ENCODE measurements around the gene ANTXRL. TPM values are rescaled to one million over a fixed set of nuclear protein-coding genes. Genes with fewer than 3 reads are reported as not detected.

Gene ANTXRL
- polyA plus RNA-seq, 2 of the 4 experiments (the other 2 are of a cell fraction) = 0.13 to 0.26 TPM

GRCh38 chr10:46296641-46297141 lies 9.9 kb downstream of the ANTXRL start:
- ATAC-seq (no peak), FAIRE-seq (no peak), DNase-seq (ENCODE audit: low read depth in 1 of 2, low spot score in 1 of 2) (no peak)
- Histone ChIP-seq H3K4me1 (peaks cover 23% of the 10 kb centered on the region), H3K4me2 (no peak overlapping the region), H3K9me3 (no peaks in the 10 kb centered on the region), H3K27ac (no peak overlapping the region), H3K4me3 (no peak overlapping the region)
- 66% methylated on average over 4 of the region's 5 CpGs for WGBS (ENCODE audit: missing lambda C conversion rate)
- TF ChIP-seq ATOH8 (CRISPR knock-in tag; IDR thresholded peaks at IDR 0.05; ENCODE audit: low read depth) = no peak
- ChIA-PET POLR2A (no interaction called here), CTCF (interaction anchor here (1.2 kb wide), 1 partner anchor 20 kb away, joined by 3 read pairs; no protein-coding TSS in a partner anchor)

- H3K4me3 ChIP-seq = no peak overlapping the region
- POLR2A ChIA-PET = no interaction called here
- no peak for TF ChIP-seq REST (IDR thresholded peaks at IDR 0.05)
- no peak for TF ChIP-seq KDM5A (IDR thresholded peaks at IDR 0.05)
- no peak for TF ChIP-seq HES2 (IDR thresholded peaks at IDR 0.05)
- no peak for TF ChIP-seq HEYL (CRISPR knock-in tag; IDR thresholded peaks at IDR 0.05)
- no peak for TF ChIP-seq MAFK (IDR thresholded peaks at IDR 0.05; ENCODE audit: partially characterized antibody)
- no peak for TF ChIP-seq RNF2 (IDR thresholded peaks at IDR 0.05; ENCODE audit: borderline replicate concordance, low read depth)
- no peak for FAIRE-seq
- H3K9me3 ChIP-seq = no peaks in the 10 kb centered on the region
- H3K4me2 ChIP-seq = no peak overlapping the region
- CTCF ChIA-PET = interaction anchor here (1.2 kb wide), 1 partner anchor 19 kb away, joined by 3 read pairs; no protein-coding TSS in a partner anchor
- no peak overlapping the region for H3K27ac ChIP-seq
- WGBS (ENCODE audit: missing lambda C conversion rate) = 75% methylated on average over 15 of the region's 16 CpGs
- ATAC-seq = no peak
- no peak for DNase-seq (ENCODE audit: low read depth in 1 of 2, low spot score in 1 of 2)
- H3K4me1 ChIP-seq = peaks cover 14% of the 10 kb centered on the region
These were observed 10.8 kb downstream of the ANTXRL start for GRCh38 chr10:46297406-46298204.

GRCh38 chr10:46298477-46299285 lies 11.9 kb downstream of the ANTXRL start:
- no peak overlapping the region for H3K27ac ChIP-seq
- FAIRE-seq (no peak), DNase-seq (ENCODE audit: low read depth in 1 of 2, low spot score in 1 of 2) (no peak), ATAC-seq (no peak)
- no peaks in the 10 kb centered on the region for H3K9me3 ChIP-seq
- 80% methylated on average over 9 of the region's 9 CpGs for WGBS (ENCODE audit: missing lambda C conversion rate)
- TF ChIP-seq HMGXB4 (CRISPR knock-in tag; IDR thresholded peaks at IDR 0.05; ENCODE audit: borderline replicate concordance) = no peak
- TF ChIP-seq TP53 (CRISPR knock-in tag; IDR thresholded peaks at IDR 0.05) = no peak
- TF ChIP-seq HES2 (IDR thresholded peaks at IDR 0.05) = no peak
- TF ChIP-seq JUNB (IDR thresholded peaks at IDR 0.05) = no peak
- TF ChIP-seq FOSB (CRISPR knock-in tag; IDR thresholded peaks at IDR 0.05) = no peak
- no peak for TF ChIP-seq CHD2 (IDR thresholded peaks at IDR 0.05; ENCODE audit: low read length, partially characterized antibody)
- TF ChIP-seq PHF8 (IDR thresholded peaks at IDR 0.05; ENCODE audit: borderline replicate concordance, low read depth) = no peak
- no peak for TF ChIP-seq MAZ (IDR thresholded peaks at IDR 0.05; ENCODE audit: borderline replicate concordance, low read depth, low read length)
- POLR2A ChIA-PET = no interaction called here
- no peak overlapping the region for H3K4me3 ChIP-seq
- H3K4me2 ChIP-seq = no peak overlapping the region
- peaks cover 9% of the 10 kb centered on the region for H3K4me1 ChIP-seq
- CTCF ChIA-PET = no interaction called here
